GM13977 (cell line): Measurements from ENCODE around the gene NEBL.

ENCODE experiments used
- DNase-seq: peaks from one replicate; pipeline ENCODE4 v3.0.0; 2012; ENCODE audit warnings: low spot score
- CTCF ChIP-seq: IDR thresholded peaks from 2 replicates; pipeline ENCODE4 v1.5.1; 2012; ENCODE audit warnings: mild to moderate bottlenecking, control low read depth; ENCODE audit not compliant: insufficient read depth; ENCODE audit errors: extremely low read depth, missing control alignments
- in situ Hi-C: fragments of 300-500 bp; cut with MboI; formaldehyde crosslinking; loops from one replicate; pipeline ENCODE4 v1.12.0; 2022; ENCODE audit warnings: low sequenced_read_pairs, low pct_unique_long_range_greater_than_20kb, mixed read lengths, inconsistent platforms; ENCODE audit not compliant: unreplicated experiment

NEBL gene

DNA sequence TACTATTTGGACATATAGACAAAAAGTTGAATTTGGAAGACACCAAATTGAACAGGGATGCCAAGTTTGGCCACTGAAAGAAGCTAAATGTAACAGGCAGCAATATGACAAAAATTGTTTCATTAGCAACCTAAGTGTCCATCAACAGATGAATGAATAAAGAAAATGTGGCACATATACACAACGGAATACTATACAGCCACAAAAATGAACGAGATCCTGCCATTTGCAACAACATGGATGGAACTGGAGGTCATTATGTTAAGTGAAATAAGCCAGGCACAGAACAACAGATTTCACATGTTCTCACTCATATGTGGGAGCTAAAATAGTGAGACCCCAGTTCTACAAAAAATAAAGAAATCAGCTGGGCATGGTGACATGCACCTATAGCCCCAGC lies 43.8 kb downstream of the NEBL start:
- TF ChIP-seq CTCF, result no peak
- in situ Hi-C loops, result loop anchor here (25.0 kb wide), 1 partner anchor 409 kb away; no protein-coding TSS in a partner anchor

DNA sequence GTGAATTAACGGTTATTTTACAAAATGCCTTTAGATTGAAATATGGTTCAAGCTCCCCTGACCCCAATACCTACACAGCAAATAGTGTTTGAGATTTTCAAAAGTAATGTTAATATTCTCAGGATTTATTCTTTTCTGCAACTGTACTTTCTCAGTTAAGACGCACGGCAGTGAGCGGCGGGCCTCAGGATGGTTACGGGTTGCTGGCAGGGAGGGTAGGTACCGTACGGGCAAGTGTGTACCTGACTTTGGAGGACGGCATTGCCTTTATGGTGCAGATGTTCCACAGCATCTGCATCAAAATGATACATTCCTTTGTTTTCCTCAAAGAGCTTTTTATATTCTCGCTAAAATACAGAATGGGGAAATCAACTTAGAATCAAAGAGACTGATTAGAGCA lies 44.8 kb downstream of the NEBL start:
- in situ Hi-C loops, result loop anchor here (25.0 kb wide), 1 partner anchor 410 kb away; no protein-coding TSS in a partner anchor
- no peak for DNase-seq
- no peak for TF ChIP-seq CTCF

More for the DNA sequence above, 43.8 kb downstream of the NEBL start:
- no peak for DNase-seq

DNA sequence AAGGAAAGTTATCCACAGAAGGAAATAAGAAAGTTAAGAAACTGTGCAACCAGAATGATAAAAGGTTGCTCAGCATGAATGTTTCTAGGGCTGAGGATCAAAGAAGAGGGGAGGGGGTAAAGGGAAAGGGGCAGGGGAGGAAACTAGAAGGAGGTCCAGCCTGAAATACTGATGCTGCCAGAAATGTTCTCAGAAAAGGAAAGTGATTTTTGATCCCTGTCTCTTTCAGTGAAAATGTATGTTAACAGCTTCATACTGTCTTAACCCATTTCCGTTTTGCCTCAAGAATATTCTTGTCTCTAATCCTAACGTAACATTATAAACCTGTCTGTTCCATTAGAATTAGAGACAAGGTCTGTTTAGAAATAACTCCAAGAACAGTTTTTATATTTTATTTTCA lies 49.6 kb downstream of the NEBL start:
- no peak for TF ChIP-seq CTCF
- in situ Hi-C loops, result no loop called here
- DNase-seq, result no peak

GRCh38 chr10:20846263-20846662 lies 50.8 kb downstream of the NEBL start:
- TF ChIP-seq CTCF, result no peak
- no peak for DNase-seq
- in situ Hi-C loops, result no loop called here

- no peak for TF ChIP-seq CTCF
- no peak for DNase-seq
- in situ Hi-C loops, result no loop called here
Measured at GRCh38 chr10:20841419-20841818, 55.7 kb downstream of the NEBL start.

DNA sequence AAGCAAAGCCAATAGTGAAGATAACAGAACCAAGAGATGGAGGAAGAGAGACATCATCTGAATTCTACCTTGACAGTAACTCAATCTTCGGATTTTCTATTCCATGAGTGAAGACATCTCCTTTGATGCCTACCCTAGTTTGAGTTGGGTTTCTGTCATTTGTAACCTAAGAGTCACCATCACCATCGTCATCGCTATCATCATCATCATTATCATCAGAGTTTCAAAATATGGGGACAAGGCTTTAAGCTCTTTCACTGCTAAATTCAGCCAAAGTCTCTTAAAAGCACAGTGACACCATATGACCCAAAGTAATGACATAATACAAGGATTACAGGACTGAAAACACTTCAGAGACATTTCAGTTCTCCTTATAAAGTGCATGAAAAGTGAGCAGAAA lies 57.2 kb downstream of the NEBL start:
- DNase-seq, result no peak
- TF ChIP-seq CTCF, result no peak
- in situ Hi-C loops, result no loop called here

DNA sequence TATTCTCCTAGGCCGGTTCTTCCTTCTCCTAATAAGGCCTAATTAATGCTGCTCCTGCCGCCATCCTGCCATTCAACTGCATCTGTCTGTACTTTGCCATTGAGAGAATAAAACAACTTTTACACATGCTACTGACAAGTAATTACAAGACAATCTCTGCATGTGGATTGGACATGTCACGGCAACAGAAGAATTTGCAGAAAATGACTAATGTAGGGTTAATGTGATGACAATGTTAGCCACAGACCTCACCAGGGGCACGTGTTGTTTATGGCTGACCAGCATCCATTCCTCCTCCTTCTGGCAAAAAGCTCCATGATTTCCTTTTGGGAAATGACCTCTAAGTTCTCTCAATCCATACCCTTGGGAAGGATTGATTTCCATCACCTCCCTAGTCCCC lies 58.0 kb downstream of the NEBL start:
- no peak for TF ChIP-seq CTCF
- in situ Hi-C loops, result no loop called here
- DNase-seq, result no peak
